Stimulated activated CD4-positive, alpha-beta T cell treated with anti-CD3 and anti-CD28 coated beads, Interleukin-1b, Interleukin-23, amount 100 ng/mL, for 1 hour (primary cell): ENCODE results near the gene SLIRP.
"Not testable (repeated sequence)": the region's sequence is repeated elsewhere in the genome, so short reads cannot be mapped to it uniquely, and the experiment has no call there.

Experiments used
- DNase-seq, 2 donors: peaks; one replicate each; pipeline ENCODE4 v3.0.0-alpha.2; 2020; ENCODE audit warnings: low read depth in 2 of 2

Gene SLIRP

DNA sequence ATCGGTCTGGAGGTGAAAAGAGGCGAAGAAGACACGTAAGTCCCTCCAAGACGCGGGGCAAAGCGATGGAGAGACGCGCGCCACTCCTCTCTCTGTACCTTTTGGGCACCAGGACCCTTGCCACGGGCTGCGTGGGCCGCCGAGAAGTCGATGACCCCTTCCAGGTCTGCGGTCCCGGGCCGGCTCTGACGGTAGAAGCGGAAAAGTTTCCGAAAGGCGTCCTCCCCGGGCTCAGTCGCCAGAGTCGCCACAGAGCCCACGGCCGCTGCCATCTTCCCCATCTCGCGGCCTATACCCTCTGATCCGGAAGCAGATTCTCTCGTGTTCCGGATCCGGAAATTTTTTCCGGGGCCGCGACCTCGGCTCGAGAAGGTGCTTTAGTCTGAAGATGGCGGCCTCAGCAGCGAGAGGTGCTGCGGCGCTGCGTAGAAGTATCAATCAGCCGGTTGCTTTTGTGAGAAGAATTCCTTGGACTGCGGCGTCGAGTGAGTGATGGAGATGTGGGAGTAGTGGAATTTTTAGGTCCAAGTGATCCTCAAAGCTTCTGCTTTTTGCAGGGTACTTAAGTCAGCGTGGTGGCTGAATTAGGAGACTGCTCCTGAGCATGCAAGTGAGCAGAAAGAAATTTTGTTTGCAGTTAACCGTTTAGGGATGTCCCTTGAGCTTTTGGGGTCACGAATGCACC is at the start of gene SLIRP, which contains the start of gene ALKBH1:
Gene SLIRP (plus strand): TSS at position 380 of the 685 bp plus-strand sequence. CDS start 9 bp downstream, at position 389.
Gene ALKBH1 (minus strand): TSS at position 300 of the 685 bp plus-strand sequence. CDS start 19 bp downstream, at position 281.
- DNase-seq = peak; percentile 53 to 64

DNA sequence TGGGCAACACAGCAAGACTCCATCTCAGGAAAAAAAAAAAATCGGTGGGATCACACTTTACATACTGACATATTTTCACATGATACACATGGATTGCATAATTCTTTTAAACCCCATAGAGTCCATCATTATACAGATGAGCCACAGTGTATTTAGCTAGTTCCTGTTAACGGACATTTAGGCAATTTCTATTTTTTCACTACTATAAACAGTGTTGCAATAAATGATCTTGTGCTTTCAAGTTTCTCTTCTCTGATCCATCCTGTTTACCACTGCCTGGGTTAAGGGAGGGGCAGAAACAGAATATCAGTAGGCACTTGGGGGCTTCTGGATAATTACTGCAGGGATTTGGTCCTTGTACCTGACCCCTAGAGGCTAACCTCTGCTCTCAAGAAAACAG is 48.1 kb upstream of the SLIRP start:
- no peak for DNase-seq

DNA sequence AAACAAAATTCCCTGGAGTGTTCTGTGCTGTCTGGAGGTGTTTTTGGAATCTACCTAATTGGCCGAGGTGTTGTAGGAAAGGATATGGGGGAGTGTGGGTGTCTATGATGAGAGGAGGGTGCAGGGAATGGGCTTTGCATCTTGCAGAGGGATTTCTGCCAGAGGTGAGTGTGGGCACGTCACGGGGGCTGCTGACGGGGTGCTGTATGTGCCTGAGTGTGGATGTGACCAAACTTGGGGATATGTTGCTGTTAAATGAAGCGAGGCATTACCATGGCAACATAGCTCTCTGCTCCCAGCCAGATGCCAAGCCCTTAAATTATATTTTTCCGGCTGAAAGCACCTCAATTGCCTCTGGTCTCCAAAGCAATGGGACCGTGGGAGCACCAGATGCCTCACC is 47.1 kb upstream of the SLIRP start:
- no peak for DNase-seq

DNA sequence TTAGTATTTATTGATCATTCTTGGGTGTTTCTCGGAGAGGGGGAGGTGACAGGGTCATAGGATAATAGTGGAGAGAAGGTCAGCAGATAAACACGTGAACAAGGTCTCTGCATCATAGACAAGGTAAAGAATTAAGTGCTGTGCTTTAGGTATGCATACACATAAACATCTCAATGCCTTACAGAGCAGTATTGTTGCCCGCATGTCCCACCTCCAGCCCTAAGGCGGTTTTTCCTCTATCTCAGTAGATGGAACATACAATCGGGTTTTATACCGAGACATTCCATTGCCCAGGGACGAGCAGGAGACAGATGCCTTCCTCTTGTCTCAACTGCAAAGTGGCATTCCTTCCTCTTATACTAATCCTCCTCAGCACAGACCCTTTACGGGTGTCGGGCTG is 46.3 kb upstream of the SLIRP start:
- DNase-seq = not testable (repeated sequence)

DNA sequence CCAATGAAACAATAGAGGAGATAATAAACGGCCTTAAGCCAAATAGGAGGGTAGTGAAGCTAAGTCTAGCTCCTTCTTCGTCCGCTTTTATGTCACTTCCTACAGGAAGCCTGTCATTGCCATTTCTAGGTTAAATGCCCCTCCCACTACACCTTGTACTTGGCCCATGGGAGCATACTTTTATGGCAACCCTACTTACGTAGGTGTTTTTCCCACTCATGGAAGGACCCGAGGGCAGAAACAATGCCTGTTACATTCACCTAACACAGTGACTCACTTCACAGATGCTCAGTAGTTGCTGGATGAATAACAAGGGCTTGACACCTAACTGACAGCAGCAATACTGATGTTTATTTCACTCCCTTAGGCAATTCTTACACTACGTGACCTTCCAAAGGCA is 44.6 kb upstream of the SLIRP start:
- no peak for DNase-seq

DNA sequence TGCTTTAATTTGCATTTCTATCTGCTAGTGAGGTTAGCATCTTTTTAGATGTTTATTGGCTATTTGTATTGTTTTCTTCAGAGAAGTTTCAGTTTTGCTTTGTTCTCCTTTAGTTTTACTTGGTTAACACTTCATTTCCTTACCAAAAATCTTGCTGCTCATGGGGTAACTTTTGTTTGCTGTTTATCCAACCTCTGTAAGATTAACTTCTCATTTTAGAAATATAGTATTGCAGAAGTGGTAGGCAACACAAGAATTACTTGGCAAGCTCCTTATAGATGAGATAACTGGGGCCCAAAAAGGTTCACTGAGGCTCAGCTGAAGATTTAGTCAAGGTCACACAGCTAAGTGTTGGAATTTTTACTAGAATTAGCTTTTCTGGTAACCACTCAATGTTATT is 40.6 kb upstream of the SLIRP start:
- DNase-seq = no peak

DNA sequence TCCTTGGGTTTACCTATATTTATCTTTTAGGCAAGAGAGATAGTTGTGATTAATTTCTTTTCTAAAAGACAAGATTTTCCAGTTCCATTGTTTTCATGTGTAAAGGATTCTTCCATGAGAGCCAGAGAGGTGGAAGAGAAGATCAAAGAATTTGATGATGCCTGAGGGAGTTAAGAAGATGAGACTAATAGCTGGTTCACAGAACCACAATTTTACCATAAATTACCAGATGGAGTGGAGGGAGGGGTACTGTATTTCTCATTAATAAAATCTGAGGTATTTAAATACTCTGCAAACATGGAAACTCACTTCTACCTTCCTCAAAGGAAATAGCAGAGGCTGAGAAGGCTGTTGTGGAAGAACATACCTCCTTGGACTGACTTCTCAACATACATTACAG is 34.7 kb upstream of the SLIRP start:
- DNase-seq = no peak

DNA sequence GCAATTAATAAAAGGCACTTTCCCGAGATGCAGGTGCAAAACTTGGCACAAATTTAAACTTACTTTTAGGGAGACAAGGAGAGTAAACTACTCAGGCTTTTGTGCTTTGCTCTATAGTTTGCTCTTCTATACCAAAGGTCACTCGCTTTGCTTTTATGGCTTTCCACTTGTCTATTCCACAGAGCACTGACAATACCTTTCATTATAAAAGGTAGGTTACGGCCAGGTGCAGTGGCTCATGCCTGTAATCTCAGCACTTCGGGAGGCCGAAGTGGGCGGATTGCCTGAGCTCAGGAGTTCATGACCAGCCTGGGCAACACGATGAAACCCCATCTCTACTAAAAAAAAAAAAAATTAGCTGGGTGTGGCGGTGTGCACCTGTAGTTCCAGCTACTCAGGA is 33.0 kb upstream of the SLIRP start:
- DNase-seq = no peak

DNA sequence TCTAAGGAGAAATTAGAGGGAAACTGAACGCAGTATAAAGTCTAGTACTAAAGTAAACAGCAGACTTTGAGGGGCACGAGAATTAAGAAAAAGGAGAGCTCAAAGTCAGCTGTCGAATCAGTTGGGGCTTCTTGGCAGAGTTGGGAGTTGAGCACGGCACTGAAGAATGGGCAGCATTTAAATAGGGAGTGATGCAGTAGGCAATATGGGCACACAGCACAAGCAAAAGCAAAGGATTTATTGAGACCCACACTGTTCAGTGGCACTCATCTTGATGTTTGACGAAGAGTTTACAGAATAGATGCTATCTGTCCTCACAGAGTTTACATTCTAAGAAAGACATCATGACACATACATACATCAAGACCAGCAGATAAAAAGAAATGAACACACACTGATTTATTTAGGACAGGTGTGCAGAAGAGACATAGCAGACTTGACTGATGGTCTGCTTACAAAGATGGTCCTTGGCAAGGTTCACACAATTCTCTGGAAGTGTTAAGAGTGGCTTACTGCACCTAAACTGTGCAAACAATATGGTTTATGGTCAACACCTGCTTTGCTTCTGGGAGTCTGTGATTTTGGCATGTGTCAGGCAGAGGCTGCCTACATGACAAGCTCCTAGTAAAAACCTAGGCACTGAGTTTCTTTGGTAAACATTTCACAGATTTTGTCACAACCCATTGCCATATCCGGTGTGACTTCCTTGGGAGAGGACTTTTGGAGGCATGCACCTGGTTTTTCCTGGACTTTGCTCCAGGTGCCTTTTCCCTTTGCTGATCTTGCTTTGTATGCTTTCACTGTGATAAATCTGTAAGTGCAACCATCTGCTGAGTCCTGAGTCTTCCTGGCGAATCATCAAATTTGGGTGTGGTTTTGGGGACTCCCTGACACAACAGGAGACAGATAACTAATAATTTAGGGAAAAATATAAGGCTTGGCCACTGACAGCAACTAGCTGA is 26.4 kb upstream of the SLIRP start:
- no peak for DNase-seq

DNA sequence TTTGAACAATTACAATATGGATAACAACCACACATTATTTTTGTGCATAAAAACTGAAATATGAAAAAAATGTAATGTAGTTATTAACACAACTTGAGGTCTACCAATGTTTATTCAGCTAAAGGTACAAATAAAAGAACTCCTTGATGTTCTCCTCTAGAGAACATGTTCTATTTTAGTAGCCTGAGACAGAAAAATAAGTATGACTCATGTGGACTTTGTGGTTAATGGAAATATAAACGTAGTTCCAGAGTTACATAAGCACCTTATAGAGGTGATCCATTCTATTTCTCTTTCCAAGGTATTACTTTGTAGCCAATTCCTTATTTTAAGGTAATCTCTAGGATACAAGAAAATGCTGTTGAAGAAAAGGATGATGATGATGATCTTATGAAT is 25.7 kb upstream of the SLIRP start:
- no peak for DNase-seq

DNA sequence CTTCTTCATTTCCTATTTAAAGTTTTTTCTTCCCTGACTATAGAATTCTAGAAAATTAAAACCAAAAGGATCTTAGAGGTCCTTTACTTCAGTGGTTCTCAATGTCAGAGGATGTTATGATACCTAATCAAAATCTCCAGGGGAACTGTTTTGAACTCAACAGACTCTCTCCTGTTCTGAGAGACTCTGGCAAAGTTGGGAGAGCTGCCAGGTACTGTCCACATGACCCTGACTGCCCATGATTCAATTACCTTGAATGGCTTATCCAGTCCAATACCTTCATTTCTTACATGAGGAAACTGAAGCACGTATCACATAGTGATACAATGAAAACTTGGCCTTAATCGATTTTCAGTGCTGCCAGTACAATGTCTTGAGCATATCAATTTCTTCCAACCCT is 16.6 kb upstream of the SLIRP start:
- DNase-seq = no peak

DNA sequence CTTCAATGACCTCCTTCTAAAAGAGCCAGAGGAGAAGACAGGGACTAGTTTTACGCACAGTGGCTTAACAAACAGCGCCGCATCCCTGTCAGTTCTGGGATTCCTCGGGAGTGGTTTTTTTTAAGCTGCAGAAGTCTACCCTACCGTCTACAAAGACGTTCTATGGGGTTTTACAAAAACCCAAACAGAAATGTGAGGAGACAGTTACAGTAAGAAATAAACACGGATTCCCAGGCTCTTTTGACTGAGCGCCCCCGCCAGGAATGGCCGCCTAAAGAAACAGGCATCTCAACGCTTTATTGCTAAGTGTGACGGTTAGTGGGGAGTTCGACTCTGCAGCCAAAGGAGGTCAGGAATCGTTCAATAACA is 564 bp upstream of the SLIRP start:
- DNase-seq = no peak

DNA sequence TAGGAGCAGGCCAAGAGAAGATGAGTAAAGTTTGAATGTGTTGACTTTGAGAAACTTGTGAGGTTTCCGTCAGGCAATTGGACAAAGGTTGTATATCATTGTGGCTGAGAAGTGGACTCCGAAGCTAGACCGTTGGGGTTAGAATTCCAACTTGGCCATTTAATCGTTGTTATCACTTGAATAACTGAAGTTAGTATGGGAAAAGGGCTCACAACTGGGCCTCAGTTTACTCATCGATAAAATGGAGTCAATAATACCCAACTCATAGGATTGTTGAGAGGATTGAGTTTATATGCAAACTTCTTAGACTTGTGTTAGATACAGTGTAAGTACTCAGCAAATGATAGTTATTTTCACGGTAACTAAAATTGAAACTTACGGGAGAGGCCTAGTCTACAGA is 846 bp downstream of the SLIRP start:
- DNase-seq = no peak

DNA sequence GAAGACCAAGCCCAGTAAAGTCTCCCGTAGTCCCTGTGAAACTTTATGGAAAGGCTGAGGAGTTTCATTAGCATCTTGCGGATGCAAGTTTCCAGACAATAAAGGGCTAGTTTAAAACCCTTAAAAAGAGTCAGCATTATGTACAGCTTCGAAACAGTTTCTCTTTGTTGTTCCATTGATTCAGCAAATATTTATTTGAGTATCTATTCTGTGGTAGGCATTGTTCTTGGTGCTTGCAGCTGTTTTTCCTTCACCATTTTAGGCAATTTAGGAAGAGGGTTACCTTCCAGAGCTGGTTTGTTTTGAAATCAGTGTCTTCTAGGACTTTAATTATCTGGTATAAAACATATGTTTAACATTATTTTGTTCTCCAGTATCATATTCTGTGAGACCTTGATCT is 1.5 kb downstream of the SLIRP start:
- DNase-seq = no peak

DNA sequence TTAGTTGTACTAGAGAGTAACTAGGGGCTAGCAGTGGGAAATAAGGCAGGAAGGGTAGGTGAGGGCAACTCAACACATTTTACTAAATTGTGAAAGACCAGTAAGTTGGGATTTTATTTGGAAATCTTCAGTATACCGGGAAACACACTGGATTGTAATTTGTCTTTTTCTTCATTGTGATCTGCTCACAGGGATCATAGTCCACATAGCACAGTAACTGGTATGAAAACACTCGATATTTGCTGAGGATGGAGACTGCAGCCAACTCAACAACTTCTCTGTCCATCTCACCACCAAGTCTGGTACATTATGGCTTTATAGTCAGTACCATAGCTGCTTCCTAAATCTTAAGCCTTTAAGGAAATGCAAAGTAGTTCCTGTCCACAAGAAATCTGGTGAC is 2.5 kb downstream of the SLIRP start:
- no peak for DNase-seq

DNA sequence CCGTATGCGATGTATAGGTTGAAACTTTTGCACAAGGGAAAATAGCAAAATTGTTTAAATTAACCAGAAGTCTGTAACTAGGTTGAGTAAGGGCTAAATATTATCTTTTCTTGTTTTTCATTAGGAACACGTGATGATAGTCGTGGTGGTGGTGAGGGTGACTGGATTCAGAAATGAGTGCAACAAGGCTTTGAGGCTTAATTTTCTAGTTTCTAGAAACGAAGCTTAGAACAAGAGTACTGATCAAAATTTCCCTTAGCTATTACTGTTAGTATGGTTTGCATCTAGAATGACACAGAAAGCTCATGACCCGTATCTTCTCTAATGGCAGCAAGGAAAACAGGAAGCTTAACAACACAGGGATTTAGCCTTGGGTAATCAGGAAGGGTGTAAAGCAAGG is 7.0 kb downstream of the SLIRP start:
- no peak for DNase-seq

DNA sequence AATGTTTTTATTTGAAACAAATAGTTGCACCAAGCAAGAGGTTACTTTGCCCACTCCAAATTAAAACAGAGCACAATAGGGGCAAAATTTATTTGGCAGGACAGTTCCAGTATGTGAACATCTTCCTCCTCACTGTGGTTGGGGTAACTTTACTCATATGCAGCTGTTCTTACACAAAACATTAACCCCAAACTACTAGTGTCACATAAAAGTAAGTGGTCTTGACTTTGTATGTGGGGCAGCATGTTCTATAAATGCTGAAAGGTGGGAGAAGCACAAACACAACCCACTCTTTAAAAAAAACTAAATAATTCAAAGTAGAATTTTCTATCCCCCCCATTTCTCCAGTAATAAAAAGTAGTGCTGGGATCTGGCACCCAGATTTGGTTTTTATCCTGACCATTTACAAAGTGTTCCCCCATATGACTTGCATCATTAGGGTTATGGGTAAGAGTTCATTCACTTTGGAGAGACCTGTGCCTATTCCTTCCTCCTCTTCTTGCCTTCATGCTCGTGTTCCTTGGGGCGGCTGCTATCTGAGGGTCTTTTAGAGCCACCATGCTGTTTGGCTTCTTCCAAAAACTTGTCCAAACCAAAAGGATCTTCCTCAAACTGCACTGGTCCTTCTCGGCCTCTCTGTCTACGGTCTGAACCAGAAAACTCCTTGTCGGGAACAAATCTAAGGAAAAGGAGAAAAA is 9.9 kb downstream of the SLIRP start:
- no peak for DNase-seq

DNA sequence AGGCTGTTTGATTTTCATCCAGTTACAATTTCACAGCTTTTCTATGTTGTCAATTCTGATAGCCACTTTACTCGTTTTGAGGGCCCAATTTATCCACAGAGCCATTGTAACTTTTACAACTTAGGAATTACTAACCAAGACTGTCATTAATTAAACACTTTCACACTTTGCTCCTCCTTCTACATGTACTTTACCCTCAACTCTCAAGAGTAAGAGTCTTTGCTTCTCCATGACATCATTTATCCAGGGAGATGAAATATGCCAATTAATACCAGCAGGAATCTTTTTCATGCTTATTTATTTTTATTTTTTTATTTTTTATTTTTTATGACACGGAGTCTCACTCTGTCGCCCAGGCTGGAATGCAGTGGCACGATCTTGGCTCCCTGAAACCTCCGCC is 13.5 kb downstream of the SLIRP start:
- DNase-seq = no peak

DNA sequence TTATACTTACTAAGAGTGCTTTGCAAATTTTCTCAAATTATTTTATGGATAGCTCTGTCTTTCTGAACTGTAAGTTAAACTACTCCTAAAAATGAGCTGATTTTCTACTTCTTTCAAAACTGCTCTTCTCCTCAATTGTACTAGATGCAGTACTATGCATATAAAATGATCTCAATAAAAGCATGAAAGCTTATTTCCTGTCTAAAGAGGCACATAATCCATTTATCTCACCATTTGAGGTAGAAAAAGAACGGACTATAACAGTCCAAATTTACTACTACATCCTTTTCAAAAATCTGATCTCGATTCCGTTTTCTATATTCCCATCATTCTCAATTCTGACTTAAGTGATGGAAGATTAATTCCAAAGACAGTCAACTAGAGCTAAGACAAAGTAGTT is 14.4 kb downstream of the SLIRP start:
- no peak for DNase-seq

DNA sequence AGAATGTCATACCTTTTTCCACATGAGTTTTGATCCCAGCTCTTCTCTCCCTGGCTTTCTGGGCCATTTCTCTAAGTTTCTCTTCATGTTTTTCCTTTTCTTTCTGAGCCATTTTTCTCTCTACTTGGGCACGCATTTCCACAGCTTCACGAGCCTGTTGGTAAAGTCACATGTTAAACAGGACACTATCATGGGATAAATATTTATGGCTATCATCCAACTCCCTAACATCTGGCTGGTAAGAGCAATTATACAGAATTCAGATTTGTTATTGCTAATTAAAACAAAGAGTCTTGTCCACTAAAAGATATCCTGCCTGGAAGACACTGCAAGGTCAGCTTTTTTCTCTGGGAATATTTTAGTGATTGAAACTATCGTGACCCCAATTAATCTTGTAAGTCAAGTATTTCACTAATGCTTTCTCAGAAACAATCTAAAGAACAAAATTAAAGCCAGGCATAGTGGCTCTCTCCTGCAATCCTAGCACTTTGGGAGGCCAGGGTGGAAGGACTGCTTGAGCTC is 23.1 kb downstream of the SLIRP start:
- no peak for DNase-seq

DNA sequence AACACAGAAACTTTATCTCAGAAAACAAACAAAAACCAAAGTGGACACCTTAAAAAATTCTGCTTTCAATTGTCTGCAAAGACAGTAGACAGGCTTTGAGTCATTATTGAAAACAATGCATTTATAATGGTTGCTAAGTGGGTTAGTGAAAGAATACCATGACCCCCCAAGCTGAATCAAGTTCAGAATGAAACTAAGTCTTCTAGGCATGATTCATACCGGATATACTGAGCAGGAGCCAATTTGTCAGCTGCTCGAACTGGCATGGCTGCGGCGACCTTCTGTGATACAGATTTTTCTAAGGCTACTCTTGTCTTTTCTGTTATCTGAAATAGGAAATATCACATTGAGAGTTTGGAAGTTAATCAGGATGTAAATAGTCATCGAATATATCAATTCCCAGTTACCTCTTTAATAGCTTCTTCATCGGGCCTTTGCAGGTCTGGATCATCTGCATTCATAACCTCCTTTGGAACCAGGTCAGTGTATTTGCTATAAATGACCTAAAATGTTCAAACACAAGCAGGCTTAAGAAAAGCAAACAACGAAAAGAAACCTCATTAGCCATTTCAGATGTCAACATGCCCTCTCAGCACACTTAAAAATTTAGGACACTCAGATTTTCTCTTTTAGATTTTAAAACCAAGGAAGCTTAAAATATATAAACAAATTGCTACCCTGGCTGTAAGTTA is 30.8 kb downstream of the SLIRP start:
- DNase-seq = no peak

DNA sequence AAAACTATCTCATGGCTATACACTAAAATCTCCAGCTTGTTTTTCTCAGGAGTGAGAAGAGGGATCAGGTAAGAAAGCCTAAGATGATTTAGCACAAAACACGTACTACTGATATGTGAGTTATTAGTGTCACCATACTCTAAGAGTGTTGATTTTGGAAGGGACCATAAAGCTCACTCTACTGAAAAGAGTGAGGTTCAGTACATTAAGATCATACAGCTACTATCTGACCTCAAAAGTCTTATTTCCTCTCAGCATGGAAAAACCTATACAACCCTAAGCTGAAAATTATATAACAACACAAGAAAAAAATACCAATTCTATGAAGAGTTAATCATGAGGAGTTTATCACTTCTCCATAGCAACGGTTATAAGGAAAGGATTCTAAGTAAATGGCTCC is 33.5 kb downstream of the SLIRP start:
- DNase-seq = no peak
